Liver (tissue), 9 donors: ENCODE data around the gene CTTNBP2. TPM values are rescaled to one million over a fixed set of nuclear protein-coding genes. Genes with fewer than 3 reads are reported as not detected.

Source experiments
- DNase-seq: peaks from one replicate; pipeline ENCODE4 v3.0.0-alpha.2; 2017; ENCODE audit warnings: low spot score
- H3K27ac ChIP-seq, 2 donors: one replicate each; pipeline ENCODE4 v1.7.0; 2013; ENCODE audit warnings: inconsistent platforms in 2 of 2, low read length in 2 of 2, control low read depth in 1 of 2, low read depth in 1 of 2, mild to moderate bottlenecking in 1 of 2
- H3K27me3 ChIP-seq, 4 donors: one replicate each; pipeline versions ENCODE4 v1.6.1 to v1.7.0; 2013; ENCODE audit warnings: low read length in 3 of 4, inconsistent platforms in 1 of 4, mild to moderate bottlenecking in 1 of 4, moderate library complexity in 1 of 4; ENCODE audit not compliant: control insufficient read depth in 4 of 4, insufficient read depth in 4 of 4
- H3K36me3 ChIP-seq, 4 donors: one replicate each; pipeline versions ENCODE4 v1.6.1 to v1.7.0; 2013; ENCODE audit warnings: low read length in 3 of 4, mild to moderate bottlenecking in 3 of 4, low read depth in 1 of 4, moderate library complexity in 1 of 4; ENCODE audit not compliant: control insufficient read depth in 4 of 4, insufficient read depth in 3 of 4
- H3K4me1 ChIP-seq, 4 donors: one replicate each; pipeline versions ENCODE4 v1.6.1 to v1.7.0; 2013; ENCODE audit warnings: low read length in 3 of 4, mild to moderate bottlenecking in 3 of 4, moderate library complexity in 1 of 4; ENCODE audit not compliant: control insufficient read depth in 4 of 4, insufficient read depth in 4 of 4
- H3K4me3 ChIP-seq, 3 donors: one replicate each; pipeline versions ENCODE4 v1.6.1 to v1.7.0; 2013; ENCODE audit warnings: low read length in 3 of 3, control low read depth in 1 of 3, low read depth in 1 of 3, mild to moderate bottlenecking in 1 of 3
- H3K9ac ChIP-seq, 2 donors: one replicate each; pipeline ENCODE4 v1.7.0; 2013; ENCODE audit warnings: low read length in 2 of 2, mild to moderate bottlenecking in 2 of 2, moderate library complexity in 2 of 2, control low read depth in 1 of 2, low read depth in 1 of 2
- H3K9me3 ChIP-seq, 4 donors: one replicate each; pipeline versions ENCODE4 v1.6.1 to v1.7.0; 2013; ENCODE audit warnings: low read length in 3 of 4; ENCODE audit not compliant: control insufficient read depth in 4 of 4
- ATF3 ChIP-seq: IDR thresholded peaks from 2 replicates; pipeline ENCODE4 v1.6.1; 2016; ENCODE audit warnings: antibody characterized with exemption
- EGR1 ChIP-seq, 2 donors: IDR thresholded peaks; 2 replicates each; pipeline ENCODE4 v1.6.1; 2016 to 2018; ENCODE audit warnings: antibody characterized with exemption in 2 of 2, low read depth in 2 of 2
- FOXA1 ChIP-seq: IDR thresholded peaks from 2 replicates; pipeline ENCODE4 v1.6.1; 2016; ENCODE audit warnings: antibody characterized with exemption
- FOXA2 ChIP-seq: IDR thresholded peaks from 2 replicates; pipeline ENCODE4 v1.6.1; 2016; ENCODE audit warnings: antibody characterized with exemption
- GABPA ChIP-seq, 2 donors: IDR thresholded peaks in 1 of 2; conservative IDR thresholded peaks in 1 of 2; 2 replicates each; pipeline ENCODE4 v1.6.1; 2016; ENCODE audit warnings: antibody characterized with exemption in 2 of 2, mild to moderate bottlenecking in 1 of 2, moderate library complexity in 1 of 2
- HNF4G ChIP-seq: IDR thresholded peaks from 2 replicates; pipeline ENCODE4 v1.6.1; 2016; ENCODE audit warnings: antibody characterized with exemption
- JUND ChIP-seq, 2 donors: IDR thresholded peaks; 2 replicates each; pipeline ENCODE4 v1.6.1; 2016; ENCODE audit warnings: antibody characterized with exemption in 2 of 2
- MAX ChIP-seq: IDR thresholded peaks from 2 replicates; pipeline ENCODE4 v1.6.1; 2016; ENCODE audit warnings: antibody characterized with exemption
- NR2F2 ChIP-seq: IDR thresholded peaks from 2 replicates; pipeline ENCODE4 v1.6.1; 2016; ENCODE audit warnings: antibody characterized with exemption
- REST ChIP-seq: IDR thresholded peaks from 2 replicates; pipeline ENCODE4 v1.6.1; 2016; ENCODE audit warnings: antibody characterized with exemption, mild to moderate bottlenecking
- SP1 ChIP-seq: IDR thresholded peaks from 2 replicates; pipeline ENCODE4 v1.6.1; 2018; ENCODE audit warnings: antibody characterized with exemption, mild to moderate bottlenecking
- TAF1 ChIP-seq: conservative IDR thresholded peaks from 2 replicates; pipeline ENCODE4 v1.6.1; 2016; ENCODE audit warnings: antibody characterized with exemption, mild to moderate bottlenecking
- WGBS: extraction: QIAGEN DNeasy Blood & Tissue Kit; methylation state at CpG from one replicate; pipeline ENCODE4 v1.1.7; 2013; 5-methylcytosine and 5-hydroxymethylcytosine counted together
- polyA plus RNA-seq, 2 donors: library from polyadenylated mRNA; stranded (reverse) in 1 of 2; unstranded in 1 of 2; fragments of 200-250 nt in 1 of 2; fragments of >200 nt in 1 of 2; fragmentation: Nextera tagmentation in 1 of 2; extraction: Ambion mirVana in 1 of 2; gene quantifications; one replicate each; pipeline versions ENCODE4 v1.2.1 to v1.2.3, GENCODE V29; 2013 to 2015
- total RNA-seq, 2 donors: library from RNA; depleted of rRNA; stranded (reverse); fragments of >200 nt; gene quantifications; one replicate each; pipeline ENCODE4 v1.2.3, GENCODE V29; 2014
- TF ChIP-seq, protein P1 (sequence below): fragments of 150-350 bp; IDR thresholded peaks from 2 replicates; pipeline ENCODE4 v1.5.1; 2017; ENCODE audit warnings: improper control_type of control experiment, low read depth, low read length; ENCODE audit not compliant: missing input control
- TF ChIP-seq, protein P2 (sequence below): IDR thresholded peaks from 2 replicates; pipeline ENCODE4 v1.6.1; 2016; ENCODE audit warnings: antibody characterized with exemption
- donor health status: healthy.
- donor health status: healthy.
- donor health status: healthy.
- donor health status: healthy.
- donor health status: healthy.

CTTNBP2 gene
- total and polyA plus RNA-seq, 4 donors, result 1.2 to 1.7 (median 1.5) TPM

GRCh38 chr7:117775801-117776200 is 97.4 kb downstream of the CTTNBP2 start:
- Histone ChIP-seq H3K9me3 (no peaks in the 10 kb centered on the region), H3K4me3 (no peak overlapping the region), H3K4me1 (peaks cover 0 to 6% (median 6%) of the 10 kb centered on the region in 4 donors), H3K36me3 (no peaks in the 10 kb centered on the region), H3K9ac (no peak overlapping the region), H3K27me3 (no peaks in the 10 kb centered on the region), H3K27ac (no peak overlapping the region)
- WGBS, result 64% methylated on average over 2 of the region's 2 CpGs
- DNase-seq, result no peak
- TF ChIP-seq SP1 (no peak), FOXA1 (no peak), NR2F2 (no peak)

DNA sequence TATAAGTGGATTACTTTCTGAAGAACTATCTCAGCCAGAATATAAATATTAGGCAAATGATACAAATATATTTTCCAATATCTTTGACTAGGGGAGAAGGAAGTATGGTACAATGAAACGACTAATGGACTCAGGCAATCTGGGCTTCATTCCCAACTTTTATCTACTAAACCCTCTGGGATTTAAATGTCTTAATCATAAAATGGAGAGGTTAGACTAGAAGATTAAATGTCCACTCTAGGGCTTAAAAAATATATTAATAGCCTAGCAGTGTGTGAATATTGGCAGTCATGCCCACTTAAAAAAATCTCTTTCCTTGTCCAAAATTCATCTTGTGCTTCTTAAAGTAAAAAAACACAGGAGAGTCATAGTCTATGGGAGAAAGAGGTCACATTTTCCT is 98.3 kb downstream of the CTTNBP2 start:
- Histone ChIP-seq H3K9ac (no peak overlapping the region), H3K4me3 (no peak overlapping the region), H3K27me3 (no peaks in the 10 kb centered on the region), H3K9me3 (no peaks in the 10 kb centered on the region), H3K4me1 (peaks cover 0 to 6% (median 6%) of the 10 kb centered on the region in 4 donors), H3K27ac (no peak overlapping the region), H3K36me3 (no peaks in the 10 kb centered on the region)
- TF ChIP-seq FOXA2, result no peak
- TF ChIP-seq, protein P1, sequence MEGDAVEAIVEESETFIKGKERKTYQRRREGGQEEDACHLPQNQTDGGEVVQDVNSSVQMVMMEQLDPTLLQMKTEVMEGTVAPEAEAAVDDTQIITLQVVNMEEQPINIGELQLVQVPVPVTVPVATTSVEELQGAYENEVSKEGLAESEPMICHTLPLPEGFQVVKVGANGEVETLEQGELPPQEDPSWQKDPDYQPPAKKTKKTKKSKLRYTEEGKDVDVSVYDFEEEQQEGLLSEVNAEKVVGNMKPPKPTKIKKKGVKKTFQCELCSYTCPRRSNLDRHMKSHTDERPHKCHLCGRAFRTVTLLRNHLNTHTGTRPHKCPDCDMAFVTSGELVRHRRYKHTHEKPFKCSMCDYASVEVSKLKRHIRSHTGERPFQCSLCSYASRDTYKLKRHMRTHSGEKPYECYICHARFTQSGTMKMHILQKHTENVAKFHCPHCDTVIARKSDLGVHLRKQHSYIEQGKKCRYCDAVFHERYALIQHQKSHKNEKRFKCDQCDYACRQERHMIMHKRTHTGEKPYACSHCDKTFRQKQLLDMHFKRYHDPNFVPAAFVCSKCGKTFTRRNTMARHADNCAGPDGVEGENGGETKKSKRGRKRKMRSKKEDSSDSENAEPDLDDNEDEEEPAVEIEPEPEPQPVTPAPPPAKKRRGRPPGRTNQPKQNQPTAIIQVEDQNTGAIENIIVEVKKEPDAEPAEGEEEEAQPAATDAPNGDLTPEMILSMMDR, result no peak
- no peak for TF ChIP-seq JUND (IDR thresholded peaks at IDR 0.05)
- TF ChIP-seq ATF3, result no peak
- TF ChIP-seq, protein P2, sequence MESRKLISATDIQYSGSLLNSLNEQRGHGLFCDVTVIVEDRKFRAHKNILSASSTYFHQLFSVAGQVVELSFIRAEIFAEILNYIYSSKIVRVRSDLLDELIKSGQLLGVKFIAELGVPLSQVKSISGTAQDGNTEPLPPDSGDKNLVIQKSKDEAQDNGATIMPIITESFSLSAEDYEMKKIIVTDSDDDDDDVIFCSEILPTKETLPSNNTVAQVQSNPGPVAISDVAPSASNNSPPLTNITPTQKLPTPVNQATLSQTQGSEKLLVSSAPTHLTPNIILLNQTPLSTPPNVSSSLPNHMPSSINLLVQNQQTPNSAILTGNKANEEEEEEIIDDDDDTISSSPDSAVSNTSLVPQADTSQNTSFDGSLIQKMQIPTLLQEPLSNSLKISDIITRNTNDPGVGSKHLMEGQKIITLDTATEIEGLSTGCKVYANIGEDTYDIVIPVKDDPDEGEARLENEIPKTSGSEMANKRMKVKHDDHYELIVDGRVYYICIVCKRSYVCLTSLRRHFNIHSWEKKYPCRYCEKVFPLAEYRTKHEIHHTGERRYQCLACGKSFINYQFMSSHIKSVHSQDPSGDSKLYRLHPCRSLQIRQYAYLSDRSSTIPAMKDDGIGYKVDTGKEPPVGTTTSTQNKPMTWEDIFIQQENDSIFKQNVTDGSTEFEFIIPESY, result no peak
- no peak for TF ChIP-seq EGR1 (IDR thresholded peaks at IDR 0.05; ENCODE audit: low read depth in 2 of 2)
- no peak for TF ChIP-seq HNF4G
- TF ChIP-seq REST, result no peak
- TF ChIP-seq NR2F2, result no peak
- no peak for TF ChIP-seq SP1
- DNase-seq, result no peak
- WGBS, result 75% methylated on average over 1 of the region's 1 CpG

DNA sequence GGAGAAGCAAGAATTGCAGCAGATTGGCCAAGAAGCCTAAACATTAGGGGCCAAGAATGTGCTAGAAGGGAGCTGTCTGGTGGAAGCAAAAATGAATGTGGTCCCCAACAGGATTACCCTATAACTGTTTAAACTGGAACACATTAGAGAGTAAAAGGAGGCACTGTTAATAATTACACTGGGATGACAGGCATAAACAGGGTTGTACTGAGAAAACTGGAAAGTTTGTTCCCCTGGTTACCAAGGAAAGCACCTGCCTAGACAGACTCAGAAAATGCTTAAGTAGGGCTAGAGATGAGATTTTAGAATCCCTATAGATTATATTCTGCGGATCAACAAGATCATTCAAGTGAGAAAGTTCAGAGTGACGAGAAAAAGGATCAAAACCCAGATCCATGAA is 100.8 kb downstream of the CTTNBP2 start:
- no peak overlapping the region for H3K9ac ChIP-seq
- 95% methylated on average over 2 of the region's 2 CpGs for WGBS
- H3K36me3 ChIP-seq, result no peaks in the 10 kb centered on the region
- no peak for DNase-seq
- H3K4me3 ChIP-seq, result no peak overlapping the region
- H3K4me1 ChIP-seq, result peaks cover 0 to 6% (median 6%) of the 10 kb centered on the region in 4 donors
- no peak overlapping the region for H3K27ac ChIP-seq
- no peaks in the 10 kb centered on the region for H3K9me3 ChIP-seq
- H3K27me3 ChIP-seq, result no peaks in the 10 kb centered on the region
- TF ChIP-seq MAX (no peak), HNF4G (no peak), GABPA (IDR thresholded peaks at IDR 0.05 in 1 of 2, conservative IDR thresholded peaks at IDR 0.05 in 1 of 2) (no peak), FOXA1 (no peak), REST (no peak), NR2F2 (no peak), FOXA2 (no peak), TAF1 (no peak)
- TF ChIP-seq, protein P2, result no peak
